OCI-LY1 (cell line): Measurements from ENCODE around the gene CNTFR.

Source experiments
- H2AFZ ChIP-seq: fragments of 200-600 bp; sonication (generic), shearing (Covaris generic); 2 replicates; pipeline ENCODE4 v1.6.0; 2014; ENCODE audit warnings: antibody characterized with exemption, mild to moderate bottlenecking, low read length
- H3F3A ChIP-seq: fragments of 200-600 bp; sonication (generic), shearing (Covaris generic); 2 replicates; pipeline ENCODE4 v1.6.0; 2014; ENCODE audit warnings: mild to moderate bottlenecking, antibody characterized with exemption, low read length, moderate library complexity; ENCODE audit not compliant: insufficient read depth
- H3K27ac ChIP-seq: fragments of 200-600 bp; sonication (generic); 2 replicates; pipeline ENCODE4 v1.5.1; 2014; ENCODE audit warnings: low read length, mixed run types, mild to moderate bottlenecking, low read depth; ENCODE audit not compliant: poor library complexity, severe bottlenecking
- H3K27me3 ChIP-seq: fragments of 200-600 bp; sonication (generic); 2 replicates; pipeline ENCODE4 v1.6.0; 2014; ENCODE audit warnings: antibody characterized with exemption, mild to moderate bottlenecking, low read length, moderate library complexity; ENCODE audit not compliant: insufficient read depth
- H3K36me3 ChIP-seq: fragments of 200-600 bp; sonication (generic); 2 replicates; pipeline ENCODE4 v1.6.1; 2014; ENCODE audit warnings: mild to moderate bottlenecking, antibody characterized with exemption, low read length, moderate library complexity, mixed read lengths; ENCODE audit not compliant: insufficient read depth
- H3K4me1 ChIP-seq: fragments of 200-600 bp; sonication (generic); 2 replicates; pipeline ENCODE4 v1.5.1; 2014; ENCODE audit warnings: mild to moderate bottlenecking, low read length, moderate library complexity; ENCODE audit not compliant: insufficient read depth, severe bottlenecking
- H3K4me2 ChIP-seq: fragments of 200-600 bp; sonication (generic), shearing (Covaris generic); 2 replicates; pipeline ENCODE4 v1.6.1; 2014; ENCODE audit warnings: low read length
- H3K4me3 ChIP-seq: fragments of 200-600 bp; sonication (generic); 2 replicates; pipeline ENCODE4 v1.5.1; 2014; ENCODE audit warnings: low read length, low read depth, mild to moderate bottlenecking, mixed read lengths; ENCODE audit not compliant: poor library complexity, severe bottlenecking
- H3K79me2 ChIP-seq: fragments of 200-600 bp; shearing (Covaris generic); 2 replicates; pipeline ENCODE4 v1.6.1; 2016; ENCODE audit warnings: mixed run types, low read length, mixed read lengths; ENCODE audit not compliant: insufficient read depth
- H3K9ac ChIP-seq: fragments of 200-600 bp; sonication (generic), shearing (Covaris generic); 2 replicates; pipeline ENCODE4 v1.6.1; 2014; ENCODE audit warnings: mild to moderate bottlenecking, low read length, mixed read lengths
- H3K9me2 ChIP-seq: fragments of 200-600 bp; sonication (generic), shearing (Covaris generic); 2 replicates; pipeline ENCODE4 v1.6.1; 2014; ENCODE audit warnings: low read depth, mild to moderate bottlenecking, low read length, mixed read lengths
- H3K9me3 ChIP-seq: fragments of 200-600 bp; shearing (Covaris generic); 2 replicates; pipeline ENCODE4 v1.6.1; 2014; ENCODE audit warnings: low read length, mixed read lengths
- H4K20me1 ChIP-seq: fragments of 200-600 bp; sonication (generic), shearing (Covaris generic); 2 replicates; pipeline ENCODE4 v1.6.0; 2016; ENCODE audit warnings: mild to moderate bottlenecking, low read length; ENCODE audit not compliant: insufficient read depth
- EZH2 ChIP-seq: fragments of 200-600 bp; sonication (generic), shearing (Covaris generic); IDR thresholded peaks from 2 replicates; pipeline ENCODE4 v1.8.0; 2017; ENCODE audit warnings: borderline replicate concordance, mixed run types, mild to moderate bottlenecking, antibody characterized with exemption, low read length, moderate library complexity, mixed read lengths
- TF ChIP-seq, protein P1 (sequence below): fragments of 200-600 bp; sonication (generic), shearing (Covaris generic); IDR thresholded peaks from 2 replicates; pipeline ENCODE4 v1.5.1; 2017; ENCODE audit warnings: mild to moderate bottlenecking, antibody characterized with exemption, low read length, moderate library complexity, mixed read lengths

Gene CNTFR

GRCh38 chr9:34582787-34583186, 6.7 kb downstream of the CNTFR start:
- Histone ChIP-seq H3K4me3 (no peak overlapping the region), H3K4me2 (no peak overlapping the region), H4K20me1 (no peaks in the 10 kb centered on the region), H3F3A (no peaks in the 10 kb centered on the region), H3K9ac (no peak overlapping the region), H3K9me3 (no peaks in the 10 kb centered on the region), H3K36me3 (no peaks in the 10 kb centered on the region), H3K9me2 (no peaks in the 10 kb centered on the region), H3K27ac (no peak overlapping the region), H3K4me1 (no peaks in the 10 kb centered on the region), H3K27me3 (peaks cover 8% of the 10 kb centered on the region), H2AFZ (no peak overlapping the region), H3K79me2 (no peaks in the 10 kb centered on the region)
- no peak for TF ChIP-seq EZH2
- TF ChIP-seq, protein P1, sequence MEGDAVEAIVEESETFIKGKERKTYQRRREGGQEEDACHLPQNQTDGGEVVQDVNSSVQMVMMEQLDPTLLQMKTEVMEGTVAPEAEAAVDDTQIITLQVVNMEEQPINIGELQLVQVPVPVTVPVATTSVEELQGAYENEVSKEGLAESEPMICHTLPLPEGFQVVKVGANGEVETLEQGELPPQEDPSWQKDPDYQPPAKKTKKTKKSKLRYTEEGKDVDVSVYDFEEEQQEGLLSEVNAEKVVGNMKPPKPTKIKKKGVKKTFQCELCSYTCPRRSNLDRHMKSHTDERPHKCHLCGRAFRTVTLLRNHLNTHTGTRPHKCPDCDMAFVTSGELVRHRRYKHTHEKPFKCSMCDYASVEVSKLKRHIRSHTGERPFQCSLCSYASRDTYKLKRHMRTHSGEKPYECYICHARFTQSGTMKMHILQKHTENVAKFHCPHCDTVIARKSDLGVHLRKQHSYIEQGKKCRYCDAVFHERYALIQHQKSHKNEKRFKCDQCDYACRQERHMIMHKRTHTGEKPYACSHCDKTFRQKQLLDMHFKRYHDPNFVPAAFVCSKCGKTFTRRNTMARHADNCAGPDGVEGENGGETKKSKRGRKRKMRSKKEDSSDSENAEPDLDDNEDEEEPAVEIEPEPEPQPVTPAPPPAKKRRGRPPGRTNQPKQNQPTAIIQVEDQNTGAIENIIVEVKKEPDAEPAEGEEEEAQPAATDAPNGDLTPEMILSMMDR = no peak

- Histone ChIP-seq H4K20me1 (no peaks in the 10 kb centered on the region), H3K27ac (no peak overlapping the region), H3K27me3 (peaks cover 13% of the 10 kb centered on the region), H3K9me2 (no peaks in the 10 kb centered on the region), H3K4me2 (no peak overlapping the region), H3K36me3 (no peaks in the 10 kb centered on the region), H3F3A (no peaks in the 10 kb centered on the region), H3K9me3 (no peaks in the 10 kb centered on the region), H3K4me1 (no peaks in the 10 kb centered on the region), H3K79me2 (no peaks in the 10 kb centered on the region), H3K4me3 (no peak overlapping the region), H3K9ac (no peak overlapping the region), H2AFZ (no peak overlapping the region)
- TF ChIP-seq, protein P1 = no peak
These were observed 8.2 kb downstream of the CNTFR start for GRCh38 chr9:34581318-34581717.

DNA sequence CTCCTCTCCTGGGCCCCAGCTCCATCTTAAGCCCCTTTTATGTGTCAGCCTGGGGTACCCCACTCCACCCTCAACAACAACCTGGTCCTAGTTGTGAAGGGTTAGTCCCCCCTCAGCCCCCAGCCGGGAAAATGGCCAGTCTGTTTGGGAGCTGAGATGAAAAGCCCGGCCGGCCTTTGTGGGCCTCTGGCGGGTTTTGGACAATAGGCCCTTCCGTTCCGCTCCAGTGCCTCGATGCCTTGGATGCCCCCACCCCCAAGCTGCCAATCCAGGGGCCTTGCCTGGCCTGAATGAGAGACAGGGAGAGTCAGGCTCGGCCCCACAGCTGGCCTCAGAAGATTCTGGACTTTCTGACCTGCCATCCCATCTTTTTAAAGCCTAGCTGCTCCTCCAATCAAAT, 9.2 kb downstream of the CNTFR start:
- H3K4me2 ChIP-seq = no peak overlapping the region
- H2AFZ ChIP-seq = no peak overlapping the region
- no peak for TF ChIP-seq EZH2
- TF ChIP-seq, protein P1 = no peak
- no peaks in the 10 kb centered on the region for H3K9me2 ChIP-seq
- no peak overlapping the region for H3K4me3 ChIP-seq
- no peak overlapping the region for H3K27ac ChIP-seq
- no peaks in the 10 kb centered on the region for H4K20me1 ChIP-seq
- no peak overlapping the region for H3K9ac ChIP-seq
- no peaks in the 10 kb centered on the region for H3K4me1 ChIP-seq
- no peaks in the 10 kb centered on the region for H3K79me2 ChIP-seq
- H3F3A ChIP-seq = no peaks in the 10 kb centered on the region
- H3K36me3 ChIP-seq = no peaks in the 10 kb centered on the region
- no peaks in the 10 kb centered on the region for H3K9me3 ChIP-seq
- H3K27me3 ChIP-seq = peaks cover 15% of the 10 kb centered on the region
